ENCODE data around the gene SVOP.
"Not testable (repeated sequence)": the region's sequence is repeated elsewhere in the genome, so short reads cannot be mapped to it uniquely, and the experiment has no call there.

Gene SVOP

DNA sequence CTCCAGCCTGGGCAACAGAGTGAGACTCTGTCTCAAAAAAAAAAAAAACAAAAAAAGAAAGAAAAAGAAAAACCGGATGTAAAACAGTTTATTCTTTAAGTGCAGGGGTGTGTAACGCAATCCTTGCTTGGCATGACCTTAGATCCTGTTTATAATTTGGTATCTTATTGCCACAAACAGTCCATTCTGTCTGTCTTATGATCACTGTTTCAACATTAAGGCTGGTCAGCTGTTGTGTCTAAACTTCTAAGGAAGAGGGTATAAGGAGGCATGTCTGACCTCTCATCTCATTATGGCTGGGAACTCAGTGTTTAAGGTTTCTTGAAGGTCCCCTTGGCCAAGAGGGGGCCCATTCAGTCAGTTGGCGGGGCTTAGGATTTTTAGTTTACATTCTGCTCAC is 27.8 kb upstream of the SVOP start:
- not testable (repeated sequence) for H3K27me3 Mint-ChIP-seq, H3K36me3 Mint-ChIP-seq, H3K9me3 Mint-ChIP-seq, H3K4me3 Mint-ChIP-seq, H3K27ac Mint-ChIP-seq
- peaks cover 11% of the 10 kb centered on the region for H3K4me1 Mint-ChIP-seq

DNA sequence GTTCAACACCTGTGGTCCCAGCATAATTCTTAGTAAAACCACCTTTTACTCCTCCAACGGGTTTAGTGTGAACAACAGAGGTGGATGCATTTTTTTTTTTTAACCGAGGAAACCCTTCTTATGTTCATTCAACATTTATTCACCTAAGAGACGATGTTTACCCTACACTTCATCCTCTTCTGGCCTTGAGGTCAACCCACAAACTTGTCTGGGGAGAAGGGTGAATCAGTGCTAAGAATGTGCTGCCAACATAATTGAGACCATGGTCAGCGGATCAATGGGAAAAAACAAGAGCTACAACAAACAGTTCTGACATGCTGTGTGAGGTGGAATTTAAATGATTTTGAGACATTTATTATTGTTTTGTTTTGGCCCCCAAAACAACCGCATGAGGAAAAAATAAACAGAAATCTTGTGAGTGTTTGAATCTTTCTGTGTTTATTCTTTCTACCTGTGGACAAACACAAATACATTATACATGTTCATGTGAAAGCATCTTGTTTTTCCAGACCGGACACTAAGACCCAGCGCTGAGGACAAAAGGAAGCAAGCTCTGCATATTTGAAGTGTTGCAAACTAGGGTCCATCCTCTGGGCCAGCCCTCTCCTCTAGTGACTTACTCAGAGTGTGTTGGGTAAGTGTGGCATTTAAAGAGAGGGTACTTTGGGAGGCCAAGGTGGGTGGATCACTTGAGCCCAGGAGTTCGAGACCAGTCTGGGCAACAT is 26.4 kb upstream of the SVOP start:
- H3K36me3 Mint-ChIP-seq = peaks cover 3% of the 10 kb centered on the region
- H3K27me3 Mint-ChIP-seq = peaks cover 2% of the 10 kb centered on the region
- no peaks in the 10 kb centered on the region for H3K9me3 Mint-ChIP-seq
- no peak overlapping the region for H3K27ac Mint-ChIP-seq
- no peak overlapping the region for H3K4me3 Mint-ChIP-seq
- H3K4me1 Mint-ChIP-seq = peaks cover 6% of the 10 kb centered on the region

DNA sequence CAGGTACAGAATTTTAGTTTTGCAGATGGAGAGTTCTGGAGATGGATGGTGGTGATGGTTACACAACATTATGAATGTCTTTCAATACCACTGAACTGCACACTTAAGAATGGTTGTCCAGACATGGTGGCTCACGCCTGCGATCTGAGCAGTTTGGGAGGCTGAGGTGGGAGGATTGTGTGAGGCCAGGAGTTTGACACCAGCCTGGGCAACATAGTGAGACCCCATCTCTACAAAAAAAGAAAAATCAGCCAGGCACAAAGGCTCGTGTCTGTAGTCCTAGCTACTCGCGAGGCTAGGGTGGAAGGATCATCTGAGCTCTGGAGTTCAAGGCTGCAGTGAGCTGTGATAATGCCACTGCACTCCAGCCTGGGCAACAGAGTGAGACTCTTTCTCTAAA is 23.4 kb upstream of the SVOP start:
- H3K27ac Mint-ChIP-seq = no peak overlapping the region
- H3K36me3 Mint-ChIP-seq = peaks cover 2% of the 10 kb centered on the region
- H3K4me3 Mint-ChIP-seq = no peak overlapping the region
- peaks cover 7% of the 10 kb centered on the region for H3K27me3 Mint-ChIP-seq
- no peaks in the 10 kb centered on the region for H3K4me1 Mint-ChIP-seq
- H3K9me3 Mint-ChIP-seq = no peaks in the 10 kb centered on the region

DNA sequence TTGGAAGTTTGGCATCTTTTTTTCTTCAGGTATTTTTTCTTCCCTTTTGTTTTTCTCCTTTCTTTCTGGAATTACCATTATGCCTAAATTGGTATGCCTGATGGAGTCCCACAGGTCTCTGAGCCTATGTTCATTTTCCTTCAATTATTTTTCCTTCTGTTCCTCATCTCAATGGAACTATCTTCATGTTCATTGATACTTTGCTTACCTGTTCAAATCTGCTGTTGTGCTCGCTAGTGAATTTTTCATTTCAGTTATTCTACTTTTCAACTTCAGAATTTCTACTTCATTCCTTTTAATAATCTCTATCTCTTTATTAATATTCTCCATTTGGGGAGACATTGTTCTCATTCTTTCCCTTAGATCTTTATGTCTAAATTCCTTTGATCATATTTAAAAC is 16.1 kb upstream of the SVOP start:
- peaks cover 8% of the 10 kb centered on the region for H3K9me3 Mint-ChIP-seq
- peaks cover 6% of the 10 kb centered on the region for H3K27me3 Mint-ChIP-seq
- H3K27ac Mint-ChIP-seq = no peak overlapping the region
- no peaks in the 10 kb centered on the region for H3K4me1 Mint-ChIP-seq
- H3K36me3 Mint-ChIP-seq = peaks cover 7% of the 10 kb centered on the region
- H3K4me3 Mint-ChIP-seq = no peak overlapping the region

DNA sequence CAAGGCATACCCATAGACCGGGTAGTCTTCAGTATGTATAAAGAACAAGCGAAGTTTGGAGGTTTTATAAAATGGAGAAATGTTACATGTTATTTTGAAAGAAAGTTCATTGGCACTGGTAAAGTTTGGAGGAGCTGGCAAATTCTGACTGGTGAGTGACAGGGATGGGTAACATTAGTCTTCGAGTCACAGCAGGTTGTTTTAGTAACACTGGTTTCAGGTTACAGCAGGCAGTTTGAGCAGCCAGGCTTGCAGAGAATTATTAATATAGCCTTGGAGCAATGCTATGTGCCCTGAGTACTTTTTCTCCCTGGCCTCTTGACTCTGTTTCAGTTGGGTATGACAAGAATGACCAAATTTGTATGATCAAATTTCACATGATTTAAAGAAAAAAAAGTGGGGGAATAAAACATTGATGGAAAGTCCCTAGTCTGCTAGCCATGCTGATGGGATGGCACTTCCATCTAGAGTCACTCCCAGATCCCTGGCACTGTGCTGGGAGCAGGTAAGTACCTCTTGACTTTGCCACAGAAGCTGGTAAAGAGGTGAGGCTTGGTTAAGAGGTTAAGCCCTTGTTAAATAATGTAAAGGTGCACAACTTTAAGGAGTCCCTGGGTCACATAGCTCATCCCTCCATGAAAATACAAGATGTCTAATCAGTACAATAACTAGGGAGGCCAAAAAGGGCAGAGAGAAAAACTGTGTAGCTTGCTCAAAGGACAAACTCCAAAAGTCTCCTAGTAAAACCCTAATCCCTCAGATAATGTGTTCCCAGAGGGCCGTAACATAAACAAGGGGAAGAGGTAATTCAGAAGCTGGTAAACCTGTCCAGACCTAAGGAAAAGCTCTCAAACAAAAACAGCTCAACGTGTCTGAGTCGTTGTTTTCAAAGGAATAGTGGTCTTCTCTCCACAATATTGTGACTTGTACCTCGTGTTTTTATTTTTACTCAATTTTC is 12.7 kb upstream of the SVOP start:
- peaks cover 2% of the 10 kb centered on the region for H3K27me3 Mint-ChIP-seq
- H3K4me1 Mint-ChIP-seq = no peaks in the 10 kb centered on the region
- H3K4me3 Mint-ChIP-seq = no peak overlapping the region
- H3K36me3 Mint-ChIP-seq = peaks cover 7% of the 10 kb centered on the region
- no peak overlapping the region for H3K27ac Mint-ChIP-seq
- H3K9me3 Mint-ChIP-seq = peaks cover 8% of the 10 kb centered on the region

DNA sequence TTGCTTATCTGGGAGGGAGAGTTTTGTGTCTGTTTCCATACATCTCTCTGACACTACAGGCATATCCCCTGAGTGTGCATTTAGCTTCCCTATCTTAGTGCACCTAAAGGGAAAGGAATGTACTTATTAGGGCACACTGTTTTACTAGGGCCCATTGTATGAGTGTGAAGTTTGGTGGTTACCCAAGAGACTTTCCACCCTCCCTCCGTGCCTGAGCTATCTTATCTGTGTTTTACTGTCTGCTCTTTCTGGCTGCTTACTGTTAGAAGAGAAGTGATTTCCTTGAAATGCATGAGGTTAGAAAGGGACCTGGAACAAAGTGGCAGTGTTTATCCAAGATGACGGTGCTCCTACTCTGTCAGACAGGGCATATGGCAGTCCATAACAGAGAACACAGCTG is 8.5 kb upstream of the SVOP start:
- Mint-ChIP-seq H3K4me1 (no peaks in the 10 kb centered on the region), H3K27me3 (no peaks in the 10 kb centered on the region), H3K36me3 (no peaks in the 10 kb centered on the region), H3K4me3 (no peak overlapping the region), H3K27ac (no peak overlapping the region), H3K9me3 (no peaks in the 10 kb centered on the region)

DNA sequence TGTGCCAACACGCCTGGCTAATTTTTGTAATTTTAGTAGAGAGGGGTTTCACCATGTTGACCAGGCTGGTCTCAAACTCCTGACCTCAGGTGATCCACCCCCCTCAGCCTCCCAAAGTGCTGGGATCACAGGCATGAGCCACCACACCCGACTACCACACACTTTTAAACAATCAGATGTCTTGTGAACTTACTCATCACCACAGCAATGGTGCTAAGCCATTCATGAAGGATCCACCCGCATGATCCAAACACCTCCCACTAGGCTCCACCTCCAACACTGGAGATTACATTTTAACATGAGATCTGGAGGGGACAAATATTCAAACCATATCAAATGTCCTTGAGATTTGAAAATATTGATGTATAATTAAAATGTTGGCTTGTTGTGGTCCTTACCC is 7.8 kb upstream of the SVOP start:
- H3K4me1 Mint-ChIP-seq, H3K4me3 Mint-ChIP-seq, H3K9me3 Mint-ChIP-seq, H3K27ac Mint-ChIP-seq, H3K27me3 Mint-ChIP-seq, H3K36me3 Mint-ChIP-seq: not testable (repeated sequence)

DNA sequence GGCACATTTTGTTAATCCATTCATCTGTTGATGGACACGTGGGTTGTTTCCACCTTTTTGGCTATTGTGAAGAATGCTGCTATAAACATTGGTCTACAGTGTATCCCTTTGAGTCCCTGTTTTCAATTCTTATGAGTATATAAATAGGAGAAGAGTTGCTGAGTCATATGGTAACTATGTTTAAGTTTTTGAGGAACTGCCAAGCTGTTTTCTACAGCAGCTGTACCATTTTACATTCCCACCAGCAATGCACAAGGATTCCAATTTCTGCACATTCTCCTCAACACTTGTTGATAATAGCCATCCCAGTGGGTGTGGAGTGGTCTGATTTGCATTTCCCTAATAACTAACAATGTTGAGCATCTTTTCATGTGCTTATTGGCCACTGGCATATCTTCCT is 6.9 kb upstream of the SVOP start:
- no peak overlapping the region for H3K4me3 Mint-ChIP-seq
- H3K27me3 Mint-ChIP-seq = peaks cover 2% of the 10 kb centered on the region
- no peaks in the 10 kb centered on the region for H3K4me1 Mint-ChIP-seq
- no peaks in the 10 kb centered on the region for H3K36me3 Mint-ChIP-seq
- H3K9me3 Mint-ChIP-seq = no peaks in the 10 kb centered on the region
- H3K27ac Mint-ChIP-seq = no peak overlapping the region

DNA sequence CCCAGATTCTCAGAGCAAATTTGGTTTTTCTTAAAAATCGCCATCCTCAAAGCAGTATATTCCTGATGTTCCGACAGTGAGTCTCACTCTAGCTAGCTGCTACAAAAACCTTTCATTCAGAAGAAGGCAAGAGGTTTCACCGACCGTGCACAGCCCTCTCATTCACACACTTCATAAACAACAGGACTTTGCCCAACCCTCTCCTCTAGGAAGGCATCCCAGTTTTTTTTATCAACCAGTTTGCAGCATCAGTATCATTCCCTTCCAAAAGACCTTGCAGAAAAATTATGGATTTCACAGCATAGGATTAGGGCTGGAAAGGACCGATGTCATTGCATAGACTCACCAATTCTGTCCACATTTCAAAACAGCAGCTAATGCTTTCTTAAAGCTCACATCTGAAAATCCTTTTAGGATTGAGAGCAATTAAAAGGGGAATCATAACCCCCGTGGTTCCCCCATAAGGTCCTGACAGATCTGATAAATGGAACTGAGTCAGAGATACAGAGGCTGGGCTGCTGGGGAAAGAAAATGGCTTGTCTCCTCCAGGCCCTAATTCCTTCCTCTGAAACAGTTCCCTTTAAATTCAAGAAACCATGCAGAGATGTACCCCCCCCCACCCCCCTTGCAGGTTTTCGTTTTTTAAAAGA is 597 bp downstream of the SVOP start:
- H3K4me1 Mint-ChIP-seq = peaks cover 3% of the 10 kb centered on the region
- H3K27me3 Mint-ChIP-seq = peaks cover 24% of the 10 kb centered on the region
- peak overlapping the region; percentile 19 for H3K4me3 Mint-ChIP-seq
- no peaks in the 10 kb centered on the region for H3K9me3 Mint-ChIP-seq
- H3K27ac Mint-ChIP-seq = no peak overlapping the region
- no peaks in the 10 kb centered on the region for H3K36me3 Mint-ChIP-seq

DNA sequence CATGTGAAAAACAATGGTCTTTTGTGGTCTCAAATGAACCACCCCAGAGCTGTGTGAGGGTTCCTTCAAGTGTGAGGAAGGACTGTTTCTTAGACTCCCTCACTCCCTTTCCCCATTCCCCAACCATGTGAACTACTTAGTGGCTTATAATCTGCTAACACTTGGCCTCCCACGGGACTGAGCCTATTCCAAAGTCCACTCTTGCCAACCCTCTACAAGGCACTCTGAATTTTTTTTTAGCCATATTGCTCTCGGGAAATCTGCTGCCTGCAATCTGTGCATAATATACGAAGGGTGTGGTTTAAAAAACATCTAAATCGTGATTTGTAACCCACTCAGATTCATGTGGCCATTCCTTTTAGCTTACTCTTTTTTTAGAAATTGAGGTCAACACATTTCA is 2.6 kb downstream of the SVOP start:
- Mint-ChIP-seq H3K27ac (no peak overlapping the region), H3K27me3 (peaks cover 29% of the 10 kb centered on the region), H3K4me1 (peaks cover 3% of the 10 kb centered on the region)

DNA sequence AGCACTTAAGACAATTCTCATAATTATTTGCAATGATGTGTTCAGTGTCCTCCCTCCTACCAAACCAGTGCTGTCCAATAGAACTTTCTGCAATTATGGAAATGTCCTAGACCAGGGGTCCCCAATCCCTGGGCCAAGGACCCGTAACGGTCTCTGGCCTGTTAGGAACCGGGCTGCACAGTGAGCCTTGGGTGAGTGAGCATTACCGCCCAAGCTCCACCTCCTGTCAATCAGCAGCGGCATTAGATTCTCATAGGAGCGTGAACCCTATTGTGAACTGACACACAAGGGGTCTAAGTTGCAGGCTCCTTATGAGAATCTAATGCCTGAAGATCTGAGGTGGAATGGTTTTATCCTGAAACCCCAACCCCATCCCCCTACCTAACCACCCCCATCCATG is 3.9 kb downstream of the SVOP start:
- Mint-ChIP-seq H3K36me3 (no peaks in the 10 kb centered on the region), H3K27ac (no peak overlapping the region), H3K4me3 (no peak overlapping the region), H3K4me1 (peaks cover 3% of the 10 kb centered on the region), H3K27me3 (peaks cover 26% of the 10 kb centered on the region), H3K9me3 (no peaks in the 10 kb centered on the region)

More for the DNA sequence above, 2.6 kb downstream of the SVOP start:
- Mint-ChIP-seq H3K9me3 (no peaks in the 10 kb centered on the region), H3K36me3 (no peaks in the 10 kb centered on the region), H3K4me3 (no peak overlapping the region)

DNA sequence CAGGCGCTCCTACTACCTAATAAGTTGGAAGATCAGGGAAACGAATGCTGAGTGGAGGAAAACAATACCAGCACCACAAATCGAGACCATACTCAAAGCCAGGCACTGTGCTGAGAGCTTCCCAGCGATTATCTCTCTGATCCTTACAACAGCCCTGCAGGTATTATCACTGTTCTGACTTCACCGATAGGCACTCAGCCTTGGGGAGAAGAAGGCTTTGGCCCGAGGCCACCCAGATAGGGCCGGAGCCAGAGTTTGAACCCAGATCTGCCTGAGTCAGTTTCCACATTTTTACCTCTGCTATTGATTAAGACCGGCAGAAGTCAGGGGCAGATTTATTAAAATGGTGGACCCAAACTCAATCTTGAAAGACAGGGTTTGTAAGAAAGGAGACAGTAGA is 4.9 kb downstream of the SVOP start:
- peaks cover 23% of the 10 kb centered on the region for H3K27me3 Mint-ChIP-seq
- no peak overlapping the region for H3K4me3 Mint-ChIP-seq
- no peaks in the 10 kb centered on the region for H3K36me3 Mint-ChIP-seq
- H3K9me3 Mint-ChIP-seq = no peaks in the 10 kb centered on the region
- peaks cover 3% of the 10 kb centered on the region for H3K4me1 Mint-ChIP-seq
- H3K27ac Mint-ChIP-seq = no peak overlapping the region

DNA sequence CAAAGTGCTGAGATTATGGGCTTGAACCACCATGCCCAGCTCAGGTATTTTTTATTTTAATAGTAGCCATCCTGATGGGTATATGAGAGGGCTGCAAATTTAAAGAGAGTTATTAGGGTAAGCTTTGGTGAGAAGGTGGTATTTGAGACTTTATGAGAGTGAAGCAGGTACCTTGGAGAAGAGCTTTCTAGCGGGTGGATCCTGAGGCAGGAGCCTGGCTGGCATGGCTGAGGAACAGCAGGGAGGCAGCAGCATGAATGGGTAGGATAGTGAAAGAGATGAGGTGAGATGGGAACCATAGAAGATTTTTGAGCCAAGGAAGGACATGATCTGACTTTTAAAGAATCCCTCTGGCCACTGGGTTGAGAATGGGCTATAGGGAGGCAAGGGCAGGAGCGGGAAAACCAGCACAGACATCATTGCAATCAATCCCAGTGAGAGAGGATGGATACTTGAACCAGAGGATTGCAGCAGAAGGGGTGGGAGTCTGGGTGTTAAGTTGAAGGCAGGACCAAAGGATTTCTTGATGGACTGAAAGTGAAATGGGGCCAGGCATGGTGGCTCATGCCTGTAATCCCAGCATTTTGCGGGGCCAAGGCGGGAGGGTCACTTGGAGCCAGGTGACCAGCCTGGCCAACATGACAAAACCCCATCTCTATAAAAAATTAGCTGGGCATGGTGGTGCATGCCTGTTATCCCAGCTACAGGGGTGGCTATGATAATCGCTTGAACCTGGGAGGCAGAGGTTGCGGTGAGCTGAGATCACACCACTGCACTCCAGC is 5.7 kb downstream of the SVOP start:
- Mint-ChIP-seq H3K9me3 (no peaks in the 10 kb centered on the region), H3K36me3 (no peaks in the 10 kb centered on the region), H3K27ac (no peak overlapping the region), H3K4me1 (no peaks in the 10 kb centered on the region), H3K4me3 (no peak overlapping the region), H3K27me3 (peaks cover 19% of the 10 kb centered on the region)

DNA sequence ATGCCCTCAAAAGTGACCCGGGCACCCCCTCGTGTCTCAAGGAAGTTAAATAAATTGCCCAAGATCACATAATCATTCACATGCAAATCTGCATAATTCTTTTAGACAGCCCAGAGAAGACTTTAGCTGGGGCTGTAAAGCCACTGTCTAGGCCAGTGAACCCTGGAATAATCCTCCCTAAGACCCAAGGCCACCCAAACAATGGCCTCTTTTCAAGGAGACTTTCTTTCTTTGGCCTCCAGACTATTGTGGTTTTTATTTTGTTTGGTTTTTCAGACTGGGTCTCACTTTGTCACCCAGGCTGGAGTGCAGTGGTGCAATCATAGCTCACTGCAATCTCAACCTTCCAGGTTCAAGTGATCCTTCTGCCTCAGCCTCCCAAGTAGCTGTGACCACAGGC is 10.6 kb downstream of the SVOP start:
- Mint-ChIP-seq H3K4me3 (no peak overlapping the region), H3K9me3 (no peaks in the 10 kb centered on the region), H3K4me1 (no peaks in the 10 kb centered on the region), H3K27me3 (peaks cover 14% of the 10 kb centered on the region), H3K27ac (no peak overlapping the region), H3K36me3 (no peaks in the 10 kb centered on the region)

DNA sequence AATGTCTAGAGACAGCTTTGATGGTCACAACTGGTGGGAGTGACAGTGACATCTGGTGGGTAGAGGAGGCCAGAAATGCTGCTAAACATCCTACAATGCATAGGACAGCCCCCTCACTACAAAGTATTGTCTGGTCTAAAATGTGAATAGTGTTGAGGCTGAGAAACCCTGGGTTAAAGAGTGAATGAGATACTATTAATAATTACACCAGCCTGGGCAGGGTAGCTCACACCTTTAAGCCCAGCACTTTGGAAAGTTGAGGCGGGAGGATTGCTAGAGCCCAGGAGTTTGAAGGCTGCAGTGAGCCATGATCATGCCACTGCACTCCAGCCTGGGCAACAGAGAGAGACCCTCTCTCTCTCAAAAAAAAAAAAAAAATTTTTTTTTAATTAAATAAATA is 11.1 kb downstream of the SVOP start:
- H3K4me3 Mint-ChIP-seq = no peak overlapping the region
- H3K36me3 Mint-ChIP-seq = no peaks in the 10 kb centered on the region
- H3K9me3 Mint-ChIP-seq = no peaks in the 10 kb centered on the region
- H3K27me3 Mint-ChIP-seq = peaks cover 11% of the 10 kb centered on the region
- H3K27ac Mint-ChIP-seq = no peak overlapping the region
- no peaks in the 10 kb centered on the region for H3K4me1 Mint-ChIP-seq

Data from activated naive CD4-positive, alpha-beta T cell treated with anti-CD3 and anti-CD28 coated beads, Interleukin-2, amount 50 U/mL, for 24 hours (primary cell).